Right lobe of liver (tissue), 4 donors: Measurements from ENCODE around the gene SDK1.

ENCODE experiments used
- POLR2A ChIP-seq: fragments of 450-650 bp; IDR thresholded peaks from one replicate; pipeline ENCODE4 v1.6.1; 2017; ENCODE audit warnings: antibody characterized with exemption, mild to moderate bottlenecking
- TF ChIP-seq, protein P1 (sequence below), 4 donors: fragments of 200-600 bp in 3 of 4; fragments of 450-650 bp in 1 of 4; IDR thresholded peaks; one replicate each; pipeline versions ENCODE4 v1.5.1 to v1.8.0; 2016 to 2022; ENCODE audit warnings: antibody characterized with exemption in 4 of 4, mild to moderate bottlenecking in 2 of 4
- donor health status: DM: no; HTN: no; CAD: no.
- donor health status: DM: no; HTN: no; CAD: no.
- donor health status: DM: no; HTN: yes; CAD: no.

DNA sequence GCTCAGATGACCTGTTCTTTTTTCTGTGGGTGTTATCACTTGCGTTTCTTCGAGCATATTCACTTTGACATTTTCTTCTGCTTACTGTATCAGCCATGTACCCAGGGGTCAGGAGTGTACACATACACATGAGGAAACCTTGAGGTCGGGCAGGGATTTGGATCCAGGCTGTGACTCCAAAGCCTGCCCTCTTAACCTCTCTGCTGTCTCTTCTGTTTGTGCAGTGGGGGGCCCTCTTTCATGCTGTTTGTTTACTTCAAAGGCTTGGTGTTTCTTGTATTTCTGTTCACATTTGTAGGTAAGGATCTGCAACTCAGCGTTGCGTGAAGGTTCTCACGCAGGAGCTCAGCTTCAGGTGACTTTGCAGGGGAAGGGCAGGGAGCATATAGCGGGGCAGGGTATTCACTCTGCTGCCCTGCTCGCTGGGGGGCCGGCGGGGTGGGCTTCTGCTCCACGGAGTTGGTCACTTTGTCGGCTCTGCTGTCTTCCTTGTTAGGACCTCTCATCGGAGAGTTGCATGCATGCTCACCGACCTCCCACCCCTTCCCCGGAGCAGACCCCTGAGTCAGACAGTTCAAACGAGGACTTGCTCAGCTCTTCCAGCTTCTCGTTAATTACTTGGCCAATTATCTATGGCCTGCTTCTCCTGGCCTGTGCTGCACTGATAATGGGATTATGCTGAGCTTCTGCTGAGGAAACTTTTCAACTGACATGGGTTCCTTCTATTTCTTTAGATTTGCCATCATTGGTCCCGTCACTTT lies 77.5 kb downstream of the SDK1 start:
- TF ChIP-seq, protein P1, sequence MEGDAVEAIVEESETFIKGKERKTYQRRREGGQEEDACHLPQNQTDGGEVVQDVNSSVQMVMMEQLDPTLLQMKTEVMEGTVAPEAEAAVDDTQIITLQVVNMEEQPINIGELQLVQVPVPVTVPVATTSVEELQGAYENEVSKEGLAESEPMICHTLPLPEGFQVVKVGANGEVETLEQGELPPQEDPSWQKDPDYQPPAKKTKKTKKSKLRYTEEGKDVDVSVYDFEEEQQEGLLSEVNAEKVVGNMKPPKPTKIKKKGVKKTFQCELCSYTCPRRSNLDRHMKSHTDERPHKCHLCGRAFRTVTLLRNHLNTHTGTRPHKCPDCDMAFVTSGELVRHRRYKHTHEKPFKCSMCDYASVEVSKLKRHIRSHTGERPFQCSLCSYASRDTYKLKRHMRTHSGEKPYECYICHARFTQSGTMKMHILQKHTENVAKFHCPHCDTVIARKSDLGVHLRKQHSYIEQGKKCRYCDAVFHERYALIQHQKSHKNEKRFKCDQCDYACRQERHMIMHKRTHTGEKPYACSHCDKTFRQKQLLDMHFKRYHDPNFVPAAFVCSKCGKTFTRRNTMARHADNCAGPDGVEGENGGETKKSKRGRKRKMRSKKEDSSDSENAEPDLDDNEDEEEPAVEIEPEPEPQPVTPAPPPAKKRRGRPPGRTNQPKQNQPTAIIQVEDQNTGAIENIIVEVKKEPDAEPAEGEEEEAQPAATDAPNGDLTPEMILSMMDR (IDR thresholded peaks at IDR 0.05), result no peak
- no peak for TF ChIP-seq POLR2A
